K562 (cell line): ENCODE data around the gene PGA3. TPM values are rescaled to one million over a fixed set of nuclear protein-coding genes. Genes with fewer than 3 reads are reported as not detected.

Source experiments
- BRCA1 ChIP-seq, 2 experiments: fragments of 450-650 bp in 1 of 2; sonication (generic) in 1 of 2; formaldehyde crosslinking in 1 of 2; IDR thresholded peaks; 2 replicates each; pipeline versions ENCODE4 v1.5.0 to v1.6.1; 2017 to 2020; ENCODE audit warnings: mild to moderate bottlenecking in 1 of 2, missing genetic modification reagents in 1 of 2
- CBFA2T3 ChIP-seq: fragments of 450-650 bp; IDR thresholded peaks from 2 replicates; pipeline ENCODE4 v1.6.1; 2017
- CHD4 ChIP-seq: fragments of 200-600 bp; sonication (generic); IDR thresholded peaks from 3 replicates; pipeline ENCODE4 v1.6.1; 2012; ENCODE audit warnings: low read depth, mild to moderate bottlenecking, mixed read lengths, low read length, inconsistent platforms; ENCODE audit not compliant: insufficient read depth, insufficient replicate concordance, poor library complexity, severe bottlenecking
- CREB1 ChIP-seq, 2 experiments: sonication (generic) in 1 of 2; formaldehyde crosslinking in 1 of 2; IDR thresholded peaks; 2 replicates each; pipeline versions ENCODE4 v1.6.1 to v1.8.0; 2012 to 2022; ENCODE audit warnings: inconsistent platforms in 1 of 2, mild to moderate bottlenecking in 1 of 2, missing genetic modification reagents in 1 of 2, moderate library complexity in 1 of 2
- EZH2 ChIP-seq: IDR thresholded peaks from 2 replicates; pipeline ENCODE4 v1.6.1; 2012; ENCODE audit warnings: low read depth, mild to moderate bottlenecking, inconsistent platforms, low read length, borderline replicate concordance
- HDAC8 ChIP-seq: fragments of 450-650 bp; IDR thresholded peaks from 2 replicates; pipeline ENCODE4 v1.6.1; 2016; ENCODE audit warnings: mild to moderate bottlenecking, missing genetic modification characterization, moderate library complexity, missing compliant biosample characterization
- HINFP ChIP-seq: fragments of 450-650 bp; conservative IDR thresholded peaks from 2 replicates; pipeline ENCODE4 v1.6.1; 2016; ENCODE audit warnings: missing genetic modification characterization, low read depth, mild to moderate bottlenecking, control low read depth, missing compliant biosample characterization
- JUN ChIP-seq, 2 experiments: sonication (generic) in 1 of 2; formaldehyde crosslinking in 1 of 2; IDR thresholded peaks; 2 replicates each; pipeline versions ENCODE4 v1.6.1 to v1.8.0; 2012 to 2022; ENCODE audit warnings: borderline replicate concordance in 2 of 2, mild to moderate bottlenecking in 2 of 2, improper control_type of control experiment in 1 of 2, low read depth in 1 of 2, low read length in 1 of 2, missing genetic modification reagents in 1 of 2
- NFE2 ChIP-seq: IDR thresholded peaks from 2 replicates; pipeline ENCODE4 v1.6.1; 2014; ENCODE audit warnings: antibody characterized with exemption, low read depth
- NFYB ChIP-seq: IDR thresholded peaks from 2 replicates; pipeline ENCODE4 v1.6.1; 2011; ENCODE audit warnings: mild to moderate bottlenecking, moderate library complexity; ENCODE audit not compliant: insufficient read length; ENCODE audit errors: extremely low read depth
- PTBP1 ChIP-seq: fragments of 200-400 bp; formaldehyde crosslinking; IDR thresholded peaks from 2 replicates; pipeline ENCODE4 v1.6.1; 2017; ENCODE audit warnings: low read depth, low read length
- SMARCE1 ChIP-seq: fragments of 450-650 bp; IDR thresholded peaks from 2 replicates; pipeline ENCODE4 v1.7.1; 2016; ENCODE audit warnings: mild to moderate bottlenecking
- SNAPC5 ChIP-seq: fragments of 250-450 bp; sonication (Bioruptor Pico); IDR thresholded peaks from 2 replicates; pipeline ENCODE4 v1.8.0; 2021; ENCODE audit warnings: moderate library complexity, mild to moderate bottlenecking, inconsistent platforms
- VEZF1 ChIP-seq: fragments of 200-800 bp; sonication (Bioruptor generic); IDR thresholded peaks from 2 replicates; pipeline ENCODE4 v1.6.1; 2017; ENCODE audit warnings: missing genetic modification characterization, missing compliant biosample characterization
- ZNF124 ChIP-seq: sonication (generic); formaldehyde crosslinking; IDR thresholded peaks from 2 replicates; pipeline ENCODE4 v1.8.1; 2022; ENCODE audit warnings: missing genetic modification reagents
- ZNF134 ChIP-seq: fragments of 250-450 bp; sonication (Bioruptor Pico); conservative IDR thresholded peaks from 2 replicates; pipeline ENCODE4 v1.4.0; 2020
- ZNF280A ChIP-seq: fragments of 450-650 bp; IDR thresholded peaks from 2 replicates; pipeline ENCODE4 v1.6.1; 2018; ENCODE audit warnings: mild to moderate bottlenecking, low read depth; ENCODE audit not compliant: partially characterized antibody
- ZNF717 ChIP-seq: fragments of 250-450 bp; sonication (Bioruptor Pico); IDR thresholded peaks from 2 replicates; pipeline ENCODE4 v1.5.0; 2021
- polyA plus RNA-seq, 8 experiments: library from polyadenylated mRNA; depleted of rRNA in 4 of 8; stranded (reverse) in 5 of 8; unstranded in 3 of 8; fragments of >200 nt; fragmentation: Nextera tagmentation in 2 of 8; fragmentation: Illumina TruSeq in 1 of 8; extraction: Ambion mirVana in 2 of 8; extraction: Trizol in 1 of 8; gene quantifications; 2 replicates each; pipeline versions ENCODE4 v1.2.1 to v1.2.3, GENCODE V29; 2011 to 2014; ENCODE audit warnings: inconsistent platforms in 1 of 8, missing spikeins in 1 of 8
- total RNA-seq, 7 experiments: library from RNA; depleted of rRNA in 6 of 7; stranded (reverse); fragments of >200 nt in 6 of 7; fragmentation: Illumina TruSeq in 2 of 7; extraction: Trizol in 2 of 7; gene quantifications; 2 replicates each; pipeline versions ENCODE4 v1.2.1 to v1.2.3, GENCODE V29; 2011 to 2021; ENCODE audit warnings: low replicate concordance in 1 of 7

PGA3 gene
- total and polyA plus RNA-seq, 9 of the 15 experiments (the other 6 are each of a cell fraction or from before 2014, with no cell fraction given): 0.15 to 0.18 (median 0.18) TPM; not detected in 6

GRCh38 chr11:61161190-61162091 lies 41.9 kb upstream of the PGA3 start, which contains the start of gene VPS37C (continued):
- peak; percentile 92 for TF ChIP-seq VEZF1 (CRISPR knock-in tag)
- no peak for TF ChIP-seq ZNF124 (CRISPR knock-in tag)
- no peak for TF ChIP-seq HDAC8 (tag)
- TF ChIP-seq CBFA2T3: no peak
- TF ChIP-seq NFE2: no peak
- no peak for TF ChIP-seq ZNF280A
- no peak for TF ChIP-seq ZNF717 (CRISPR knock-in tag)
- TF ChIP-seq JUN (IDR thresholded peaks at IDR 0.05; ENCODE audit: borderline replicate concordance, low read depth, low read length): no peak
- no peak for TF ChIP-seq JUN (CRISPR knock-in tag; IDR thresholded peaks at IDR 0.05; ENCODE audit: borderline replicate concordance)
- no peak for TF ChIP-seq EZH2
- TF ChIP-seq HINFP (tag): no peak
- no peak for TF ChIP-seq CHD4
- peak; percentile 68 for TF ChIP-seq CREB1 (IDR thresholded peaks at IDR 0.05)
- TF ChIP-seq CREB1 (CRISPR knock-in tag; IDR thresholded peaks at IDR 0.05): no peak; the same call in 1 of the 2 replicates
- no peak; the same call in 1 of the 2 replicates for TF ChIP-seq SMARCE1
- no peak for TF ChIP-seq BRCA1 (IDR thresholded peaks at IDR 0.05)
- TF ChIP-seq BRCA1 (CRISPR knock-in tag; IDR thresholded peaks at IDR 0.05): no peak
- no peak for TF ChIP-seq SNAPC5 (CRISPR knock-in tag)
- no peak for TF ChIP-seq ZNF134 (CRISPR knock-in tag)
- peak; percentile 68 for TF ChIP-seq NFYB
- no peak for TF ChIP-seq PTBP1
